CD4-positive, alpha-beta T cell (primary cell): ENCODE results near the gene HRG. TPM values are rescaled to one million over a fixed set of nuclear protein-coding genes. Genes with fewer than 3 reads are reported as not detected.

ENCODE experiments used
- ATAC-seq: fragments of 200-7000 bp; cut with Tn5 transposase; one replicate; pipeline ENCODE4 v1.10.0; 2022; ENCODE audit warnings: mild to moderate bottlenecking; ENCODE audit not compliant: poor library complexity
- CTCF ChIA-PET: fragments of 350-600 bp; sonication (Branson Sonifier 250); formaldehyde crosslinking; loops from one replicate; lab custom pipeline; 2021; ENCODE audit warnings: antibody characterized with exemption, inconsistent platforms; lab: Charles Lee
- POLR2A ChIA-PET: fragments of 350-600 bp; sonication (Branson Sonifier 250); formaldehyde crosslinking; loops from one replicate; lab custom pipeline; 2021; ENCODE audit warnings: antibody characterized with exemption, inconsistent platforms; lab: Charles Lee
- DNase-seq, 14 experiments: peaks; one replicate each; pipeline ENCODE4 v3.0.0-alpha.2; 2013 to 2020; ENCODE audit warnings: mixed read lengths in 2 of 14
- H3K27ac ChIP-seq, 2 donors: one replicate each; pipeline versions ENCODE4 v1.5.1 to v1.7.0; 2013; ENCODE audit warnings: low read length in 2 of 2, low read depth in 1 of 2, mild to moderate bottlenecking in 1 of 2
- H3K27me3 ChIP-seq, 2 experiments: 1 replicate in 1 of 2; 2 replicates in 1 of 2; pipeline versions ENCODE4 v1.6.1 to v1.7.0; 2013; ENCODE audit warnings: low read length in 2 of 2, control low read depth in 1 of 2, mild to moderate bottlenecking in 1 of 2, moderate library complexity in 1 of 2; ENCODE audit not compliant: insufficient read depth in 2 of 2, control insufficient read depth in 1 of 2
- H3K36me3 ChIP-seq: one replicate; pipeline ENCODE4 v1.6.1; 2013; ENCODE audit warnings: low read length, control low read depth; ENCODE audit not compliant: insufficient read depth
- H3K4me1 ChIP-seq: one replicate; pipeline ENCODE4 v1.6.1; 2013; ENCODE audit warnings: low read length, control low read depth; ENCODE audit not compliant: insufficient read depth
- H3K4me3 ChIP-seq: one replicate; pipeline ENCODE4 v1.5.1; 2013; ENCODE audit warnings: mild to moderate bottlenecking, low read length, moderate library complexity
- H3K9me3 ChIP-seq, 2 experiments: 1 replicate in 1 of 2; 2 replicates in 1 of 2; pipeline versions ENCODE4 v1.6.1 to v1.7.0; 2013; ENCODE audit warnings: low read length in 2 of 2, mild to moderate bottlenecking in 2 of 2, control low read depth in 1 of 2, moderate library complexity in 1 of 2; ENCODE audit not compliant: control insufficient read depth in 1 of 2, insufficient read depth in 1 of 2
- H3K27ac Mint-ChIP-seq: one replicate; pipeline ENCODE4 v1.8.0; 2020; ENCODE audit warnings: mixed read lengths
- H3K27me3 Mint-ChIP-seq: one replicate; pipeline ENCODE4 v1.8.0; 2021; ENCODE audit warnings: mixed read lengths
- H3K36me3 Mint-ChIP-seq: one replicate; pipeline ENCODE4 v1.8.0; 2021; ENCODE audit warnings: low read depth, mixed read lengths
- H3K4me1 Mint-ChIP-seq: one replicate; pipeline ENCODE4 v1.8.0; 2021; ENCODE audit warnings: low read depth, mixed read lengths
- H3K4me3 Mint-ChIP-seq: one replicate; pipeline ENCODE4 v1.8.0; 2020; ENCODE audit warnings: mild to moderate bottlenecking, mixed read lengths
- H3K9me3 Mint-ChIP-seq: one replicate; pipeline ENCODE4 v1.8.0; 2020; ENCODE audit warnings: mixed read lengths
- CTCF ChIP-seq: fragments of 200-600 bp; IDR thresholded peaks from one replicate; pipeline ENCODE4 v1.8.0; 2022; ENCODE audit warnings: antibody characterized with exemption, mild to moderate bottlenecking
- intact Hi-C, 2 experiments: fragments of 100-400 bp; cut with DNase I in 1 of 2; cut with micrococcal nuclease in 1 of 2; formaldehyde crosslinking; loops; one replicate each; pipeline versions ENCODE4 v1.15.1 to v1.9.0; 2023 to 2025; cut with DNase I, micrococcal nuclease
- total RNA-seq, 174 experiments: library from RNA in 2 of 174; stranded (reverse) in 2 of 174; gene quantifications; one replicate each; pipeline ENCODE4 v1.2.3 and lab custom pipeline; 2021 to 2026

The HRG gene
- total RNA-seq, 2 experiments from 2014 or later = not detected

GRCh38 chr3:186713499-186713898, 47.7 kb downstream of the HRG start:
- Mint-ChIP-seq H3K4me3 (no peak overlapping the region), H3K9me3 (no peaks in the 10 kb centered on the region), H3K36me3 (no peaks in the 10 kb centered on the region), H3K27ac (no peak overlapping the region), H3K4me1 (no peaks in the 10 kb centered on the region), H3K27me3 (peaks cover 5% of the 10 kb centered on the region)
- Histone ChIP-seq H3K4me3 (no peak overlapping the region), H3K4me1 (no peaks in the 10 kb centered on the region), H3K27me3 (peaks cover 0 to 2% of the 10 kb centered on the region in 2 experiments), H3K9me3 (no peaks in the 10 kb centered on the region), H3K36me3 (no peaks in the 10 kb centered on the region), H3K27ac (no peak overlapping the region)
- POLR2A ChIA-PET = no interaction called here
- DNase-seq = no peak
- no peak for TF ChIP-seq CTCF
- no peak for ATAC-seq
- intact Hi-C loops = no loop called here
- CTCF ChIA-PET = no interaction called here

GRCh38 chr3:186717039-186717457, 51.2 kb downstream of the HRG start, which contains the start of gene KNG1:
Gene KNG1 (plus strand): TSS chr3:186717359. CDS start chr3:186717543, 184 bp downstream.
- Histone ChIP-seq H3K27me3 (no peaks in the 10 kb centered on the region), H3K36me3 (no peaks in the 10 kb centered on the region), H3K9me3 (no peaks in the 10 kb centered on the region), H3K4me3 (no peak within 1 kb of the TSS), H3K27ac (no peak within 1 kb of the TSS), H3K4me1 (no peaks in the 10 kb centered on the region)
- Mint-ChIP-seq H3K9me3 (no peaks in the 10 kb centered on the region), H3K36me3 (no peaks in the 10 kb centered on the region), H3K4me1 (no peaks in the 10 kb centered on the region), H3K27ac (no peak within 1 kb of the TSS), H3K4me3 (no peak within 1 kb of the TSS), H3K27me3 (no peaks in the 10 kb centered on the region)
- no peak for DNase-seq
- ChIA-PET CTCF (no interaction called here), POLR2A (no interaction called here)
- no peak for TF ChIP-seq CTCF
- ATAC-seq = no peak
- intact Hi-C loops = no loop called here

GRCh38 chr3:186719945-186720739, 54.3 kb downstream of the HRG start:
- ChIA-PET CTCF (no interaction called here), POLR2A (interaction anchor here (0.6 kb wide), 1 partner anchor 286 kb away, joined by 3 read pairs; no protein-coding TSS in a partner anchor)
- Histone ChIP-seq H3K27me3 (no peaks in the 10 kb centered on the region), H3K9me3 (no peaks in the 10 kb centered on the region), H3K36me3 (no peaks in the 10 kb centered on the region), H3K27ac (no peak overlapping the region), H3K4me3 (no peak overlapping the region), H3K4me1 (no peaks in the 10 kb centered on the region)
- DNase-seq = no peak
- ATAC-seq = no peak
- Mint-ChIP-seq H3K9me3 (no peaks in the 10 kb centered on the region), H3K27ac (no peak overlapping the region), H3K4me3 (no peak overlapping the region), H3K4me1 (no peaks in the 10 kb centered on the region), H3K36me3 (no peaks in the 10 kb centered on the region), H3K27me3 (no peaks in the 10 kb centered on the region)
- TF ChIP-seq CTCF = no peak
- intact Hi-C loops = loop anchor here in 1 of 2 experiments (5.0 kb wide), 1 partner anchor 102 kb away; no protein-coding TSS in a partner anchor
